Loucy (cell line): ENCODE measurements around the gene ICAM4.

ENCODE experiments used
- EZH2phosphoT487 ChIP-seq: fragments of 200-600 bp; IDR thresholded peaks from 2 replicates; pipeline ENCODE4 v1.6.1; 2018; ENCODE audit warnings: antibody characterized with exemption, mild to moderate bottlenecking, moderate library complexity, borderline replicate concordance
- TF ChIP-seq, protein P1 (sequence below): fragments of 200-600 bp; sonication (generic); conservative IDR thresholded peaks from 2 replicates; pipeline ENCODE4 v1.5.1; 2014; ENCODE audit warnings: mild to moderate bottlenecking, antibody characterized with exemption, low read length

GRCh38 chr19:10271543-10272086, 15.1 kb upstream of the ICAM4 start:
- TF ChIP-seq, protein P1, sequence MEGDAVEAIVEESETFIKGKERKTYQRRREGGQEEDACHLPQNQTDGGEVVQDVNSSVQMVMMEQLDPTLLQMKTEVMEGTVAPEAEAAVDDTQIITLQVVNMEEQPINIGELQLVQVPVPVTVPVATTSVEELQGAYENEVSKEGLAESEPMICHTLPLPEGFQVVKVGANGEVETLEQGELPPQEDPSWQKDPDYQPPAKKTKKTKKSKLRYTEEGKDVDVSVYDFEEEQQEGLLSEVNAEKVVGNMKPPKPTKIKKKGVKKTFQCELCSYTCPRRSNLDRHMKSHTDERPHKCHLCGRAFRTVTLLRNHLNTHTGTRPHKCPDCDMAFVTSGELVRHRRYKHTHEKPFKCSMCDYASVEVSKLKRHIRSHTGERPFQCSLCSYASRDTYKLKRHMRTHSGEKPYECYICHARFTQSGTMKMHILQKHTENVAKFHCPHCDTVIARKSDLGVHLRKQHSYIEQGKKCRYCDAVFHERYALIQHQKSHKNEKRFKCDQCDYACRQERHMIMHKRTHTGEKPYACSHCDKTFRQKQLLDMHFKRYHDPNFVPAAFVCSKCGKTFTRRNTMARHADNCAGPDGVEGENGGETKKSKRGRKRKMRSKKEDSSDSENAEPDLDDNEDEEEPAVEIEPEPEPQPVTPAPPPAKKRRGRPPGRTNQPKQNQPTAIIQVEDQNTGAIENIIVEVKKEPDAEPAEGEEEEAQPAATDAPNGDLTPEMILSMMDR, result no peak
- no peak for TF ChIP-seq EZH2phosphoT487
